Measurements from ENCODE around the gene BTRC.
"Not testable (repeated sequence)": the region's sequence is repeated elsewhere in the genome, so short reads cannot be mapped to it uniquely, and the experiment has no call there.

DNA sequence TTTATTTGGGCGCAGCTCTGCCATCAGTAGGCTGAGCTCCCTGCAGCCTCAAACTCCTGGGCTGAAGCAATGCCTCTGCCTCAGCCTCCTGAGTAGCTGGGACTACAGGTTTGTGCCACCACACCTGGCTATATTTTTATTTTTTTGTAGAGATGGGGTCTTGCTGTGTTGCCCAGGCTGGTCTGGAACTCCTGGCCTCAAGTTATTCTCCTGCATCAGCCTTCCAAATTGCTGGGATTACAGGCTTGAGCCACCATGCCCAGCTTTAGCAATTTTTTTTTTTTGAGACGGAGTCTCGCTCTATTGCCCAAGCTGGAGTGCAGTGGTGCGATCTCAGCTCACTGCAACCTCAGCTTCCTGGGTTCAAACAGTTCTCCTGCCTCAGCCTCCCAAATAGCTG is 6.9 kb downstream of the BTRC start:
- TF ChIP-seq SP1 (IDR thresholded peaks at IDR 0.05); FOXM1 (IDR thresholded peaks at IDR 0.05; ENCODE audit: borderline replicate concordance); BHLHE40 (IDR thresholded peaks at IDR 0.05; ENCODE audit: borderline replicate concordance); ELF4 (IDR thresholded peaks at IDR 0.05); FOXK2 (IDR thresholded peaks at IDR 0.05); ARNT (IDR thresholded peaks at IDR 0.05); SUZ12 (IDR thresholded peaks at IDR 0.05); FOXA1 (IDR thresholded peaks at IDR 0.05); ZNF384 (IDR thresholded peaks at IDR 0.05); TARDBP (IDR thresholded peaks at IDR 0.05); NFRKB (IDR thresholded peaks at IDR 0.05); L3MBTL2 (conservative IDR thresholded peaks at IDR 0.05); CTBP1 (IDR thresholded peaks at IDR 0.05; ENCODE audit: borderline replicate concordance): not testable (repeated sequence)
- TF ChIP-seq, protein P1, sequence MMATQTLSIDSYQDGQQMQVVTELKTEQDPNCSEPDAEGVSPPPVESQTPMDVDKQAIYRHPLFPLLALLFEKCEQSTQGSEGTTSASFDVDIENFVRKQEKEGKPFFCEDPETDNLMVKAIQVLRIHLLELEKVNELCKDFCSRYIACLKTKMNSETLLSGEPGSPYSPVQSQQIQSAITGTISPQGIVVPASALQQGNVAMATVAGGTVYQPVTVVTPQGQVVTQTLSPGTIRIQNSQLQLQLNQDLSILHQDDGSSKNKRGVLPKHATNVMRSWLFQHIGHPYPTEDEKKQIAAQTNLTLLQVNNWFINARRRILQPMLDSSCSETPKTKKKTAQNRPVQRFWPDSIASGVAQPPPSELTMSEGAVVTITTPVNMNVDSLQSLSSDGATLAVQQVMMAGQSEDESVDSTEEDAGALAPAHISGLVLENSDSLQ (IDR thresholded peaks at IDR 0.05): not testable (repeated sequence)
